NCI-H345 (cell line): ENCODE data around the gene FAM187B.
A peak's percentile ranks its signal among the peaks of the same experiment; 100 is the strongest.
"Not testable (repeated sequence)": the region's sequence is repeated elsewhere in the genome, so short reads cannot be mapped to it uniquely, and the experiment has no call there.

ENCODE experiments used
- DNase-seq: peaks from one replicate; lab custom pipeline; 2025; lab: John Stamatoyannopoulos, UW

FAM187B gene

DNA sequence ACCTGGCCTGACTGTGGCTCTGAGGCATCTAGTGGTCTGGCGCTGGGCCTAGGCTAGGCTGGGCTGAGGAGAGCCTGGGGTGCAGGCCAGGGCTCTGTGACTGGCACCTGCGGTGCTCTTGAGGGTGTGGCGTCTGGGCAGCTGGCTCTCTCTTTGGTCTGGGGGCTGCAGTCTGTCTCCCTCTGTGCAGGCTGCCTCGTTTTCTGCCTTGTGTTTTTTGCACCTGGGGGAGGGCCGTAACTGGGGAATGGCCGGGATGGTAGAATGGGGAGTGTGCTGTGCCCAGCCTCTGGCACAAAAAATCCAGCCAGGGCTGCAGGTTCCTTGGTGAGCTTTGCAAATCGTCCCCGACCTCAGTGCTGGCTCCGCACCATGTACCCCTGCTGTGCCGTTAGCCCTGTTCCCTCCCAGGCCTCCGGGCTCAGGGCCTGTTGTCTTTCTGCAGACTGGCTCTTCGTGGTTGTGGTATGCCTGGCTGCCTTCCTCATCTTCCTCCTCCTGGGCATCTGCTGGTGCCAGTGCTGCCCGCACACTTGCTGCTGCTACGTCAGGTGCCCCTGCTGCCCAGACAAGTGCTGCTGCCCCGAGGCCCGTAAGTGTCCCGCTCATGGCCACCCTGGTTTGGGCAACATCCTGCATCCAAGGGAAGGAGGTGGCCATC, 33.7 kb upstream of the FAM187B start:
- DNase-seq: no peak

DNA sequence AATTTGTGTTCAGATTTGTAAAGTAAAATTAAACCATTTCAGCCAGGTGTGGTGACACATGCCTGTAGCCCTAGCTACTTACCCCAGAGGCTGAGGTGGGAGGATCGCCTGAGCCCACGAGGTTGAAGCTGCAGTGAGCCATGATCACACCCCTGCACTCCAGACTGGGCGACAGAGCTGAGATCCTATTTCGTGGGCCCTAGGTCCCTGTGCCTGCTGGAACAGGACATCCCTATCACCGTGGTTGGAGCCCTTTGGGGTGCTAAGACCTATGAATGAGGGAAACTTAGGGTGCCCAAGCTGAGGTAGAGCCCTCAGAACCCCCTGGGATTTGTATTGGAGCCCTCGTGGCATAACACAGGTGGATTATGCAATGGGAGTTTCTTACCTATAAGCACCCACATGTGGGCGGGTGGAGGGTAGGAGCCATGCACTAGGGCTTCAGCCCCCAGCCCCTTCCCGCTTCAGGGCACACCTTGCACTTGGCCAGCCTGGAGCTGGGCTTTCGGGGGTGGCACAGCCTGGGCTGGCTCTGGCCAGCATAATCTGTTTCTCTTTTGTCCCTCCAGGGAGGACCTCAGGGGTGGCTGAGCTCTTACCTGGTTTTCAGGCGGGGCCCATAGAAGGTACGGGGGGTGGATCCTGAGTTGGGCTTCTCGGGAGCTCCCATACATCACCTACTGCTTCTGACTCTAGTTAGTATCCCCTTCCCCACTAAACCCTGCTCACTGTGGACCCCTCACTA, 33.0 kb upstream of the FAM187B start:
- no peak for DNase-seq

DNA sequence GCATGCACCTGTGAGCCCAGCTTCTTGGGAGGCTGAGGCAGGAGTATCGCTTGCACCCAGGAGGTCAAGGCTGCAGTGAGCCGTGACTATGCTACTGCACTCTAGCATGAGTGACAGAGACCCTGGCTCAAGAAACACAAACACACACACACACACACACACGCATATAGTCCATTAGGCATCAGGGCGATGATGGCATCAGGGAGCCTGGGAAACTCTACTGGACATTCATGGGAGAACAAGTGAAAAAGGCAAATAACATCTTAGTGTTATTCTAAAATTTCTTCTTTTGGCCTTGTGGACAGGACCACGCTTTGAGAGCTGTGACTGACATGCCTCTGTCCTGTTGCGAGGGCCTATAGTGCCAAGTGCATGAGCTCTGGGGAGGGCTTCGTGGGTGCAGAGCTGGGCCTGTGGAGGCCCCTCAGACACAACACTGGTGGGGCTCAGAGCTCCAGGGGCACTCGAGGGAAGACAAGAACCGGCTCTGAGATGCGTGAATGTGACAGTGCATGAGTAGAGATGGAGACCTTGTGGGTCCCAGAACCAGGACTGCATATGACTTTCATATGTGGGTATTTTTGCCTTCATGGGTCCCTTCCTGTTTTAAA, 32.3 kb upstream of the FAM187B start:
- DNase-seq: no peak

DNA sequence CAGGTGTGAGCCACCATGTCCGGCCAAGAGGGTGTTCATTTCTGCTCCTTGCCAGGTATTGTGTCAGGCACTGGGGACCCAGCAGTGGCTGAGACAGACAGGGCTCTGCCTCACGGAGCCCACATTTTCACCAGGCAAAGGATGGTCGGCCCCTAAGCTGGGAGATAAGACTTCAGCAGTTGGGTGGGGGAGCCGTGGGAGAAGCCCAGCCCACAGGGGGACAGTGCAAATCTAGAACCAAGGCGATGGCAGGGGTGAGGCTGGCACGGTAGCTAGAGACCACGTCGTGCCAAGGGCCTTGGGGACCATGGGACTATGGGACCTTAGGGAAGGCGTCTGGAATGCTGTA, 28.5 kb upstream of the FAM187B start:
- no peak for DNase-seq

DNA sequence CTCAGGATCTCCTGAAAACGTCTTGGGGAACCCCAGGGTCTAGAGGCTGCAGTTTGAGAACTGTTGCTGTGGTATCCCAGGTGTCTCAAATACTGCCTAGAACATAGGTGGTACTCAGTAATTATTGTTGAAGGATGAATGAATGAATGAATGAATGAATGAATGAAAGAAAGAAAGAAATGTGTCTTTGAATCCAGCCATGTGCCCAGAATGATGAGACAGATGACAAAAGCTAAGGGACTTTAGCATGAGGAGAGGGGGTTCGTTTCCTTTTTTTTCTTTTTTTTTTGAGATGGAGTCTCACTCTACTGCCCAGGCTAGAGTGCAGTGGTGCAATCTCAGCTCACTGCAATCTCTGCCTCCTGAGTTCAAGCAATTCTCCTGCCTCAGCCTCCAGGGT, 28.0 kb upstream of the FAM187B start:
- DNase-seq: no peak

DNA sequence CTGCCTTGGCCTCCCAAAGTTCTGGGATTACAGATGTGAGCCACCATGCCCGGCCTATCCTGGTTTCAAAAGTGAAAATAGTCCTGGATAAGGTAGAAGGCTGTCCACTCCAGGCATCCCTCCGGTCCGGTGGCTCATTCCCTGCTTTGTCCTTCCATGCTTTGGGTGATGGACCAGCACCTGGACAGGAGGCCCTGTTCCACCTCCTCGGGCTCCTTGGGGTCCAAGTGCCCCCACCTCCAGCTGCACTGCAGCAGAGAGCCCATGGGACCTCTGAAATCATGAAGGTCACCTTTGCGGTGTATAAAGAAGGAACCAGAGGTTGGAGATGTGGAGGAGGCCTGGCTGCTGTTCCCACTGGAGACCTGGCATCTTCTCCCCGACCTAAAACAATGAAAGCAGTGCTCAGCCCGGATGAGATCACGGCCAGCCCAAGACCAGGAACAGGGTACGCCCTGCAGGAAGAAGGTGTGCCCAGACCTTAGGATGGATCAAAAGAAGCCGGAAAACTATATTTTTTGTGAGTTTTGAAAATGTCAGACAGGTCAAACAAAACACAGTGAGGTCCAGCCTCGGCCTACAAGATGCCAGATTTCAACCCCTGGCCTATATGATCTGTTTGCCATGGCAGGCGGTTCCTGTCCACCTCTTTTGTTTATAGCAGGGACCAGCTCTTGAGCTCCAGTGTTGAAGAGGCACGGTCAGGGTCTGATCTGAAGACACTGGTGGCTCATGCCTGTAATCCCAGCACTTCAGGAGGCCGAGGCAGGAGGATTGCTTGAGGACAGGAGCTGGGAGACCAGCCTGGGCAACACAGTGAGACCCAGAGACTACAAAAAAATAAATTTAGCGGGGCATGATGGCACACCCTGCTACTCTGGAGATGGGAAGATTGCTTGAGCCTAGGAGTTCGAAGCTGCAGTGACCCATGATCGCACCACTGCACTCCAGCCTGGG, 26.1 kb upstream of the FAM187B start:
- no peak for DNase-seq

DNA sequence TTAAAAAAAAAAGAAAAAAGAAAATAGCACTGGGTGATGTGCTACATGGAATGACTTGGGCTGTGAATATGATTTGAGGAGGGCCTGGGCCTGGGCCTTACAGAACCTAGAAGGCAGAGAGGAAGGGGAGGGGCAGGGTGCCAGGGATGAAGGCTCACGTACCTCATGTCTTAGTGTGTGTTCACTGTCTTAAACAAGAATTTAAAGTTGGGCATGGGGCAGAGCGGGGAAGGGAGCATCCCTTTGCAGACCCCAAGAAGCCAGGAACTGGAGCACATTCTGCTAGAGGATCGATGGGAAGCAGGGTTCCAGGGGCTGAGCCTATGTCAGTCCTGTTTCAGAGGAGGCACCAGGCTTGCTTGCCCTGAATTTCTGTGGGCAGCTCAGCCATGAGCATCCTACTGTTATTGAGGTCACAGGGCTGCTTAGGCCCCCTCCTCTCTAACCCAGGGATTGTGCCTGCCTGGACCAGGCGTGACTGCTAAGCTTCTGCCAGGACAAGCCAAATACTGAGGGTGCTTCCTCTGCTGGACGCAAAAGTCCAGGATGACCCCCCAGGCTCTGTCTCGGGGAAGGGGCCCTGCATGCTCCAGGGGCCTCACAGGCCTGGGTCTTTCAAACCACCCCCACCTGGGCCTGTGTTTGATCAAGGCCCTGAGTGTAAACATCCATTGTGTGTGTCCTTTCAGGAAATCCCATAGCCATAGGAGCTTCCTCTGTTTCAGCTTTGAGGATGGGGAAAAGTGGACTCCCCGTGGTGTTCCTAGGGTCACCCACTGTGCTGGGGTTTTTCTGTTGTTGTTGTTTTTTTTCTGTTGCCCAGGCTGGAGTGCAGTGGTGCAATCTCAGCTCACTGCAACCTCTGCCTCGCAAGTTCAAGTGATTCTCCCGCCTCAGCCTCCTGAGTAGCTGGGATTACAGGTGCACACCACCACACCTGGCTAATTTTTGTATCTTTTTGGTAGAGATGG, 25.1 kb upstream of the FAM187B start:
- peak; percentile 62 for DNase-seq

DNA sequence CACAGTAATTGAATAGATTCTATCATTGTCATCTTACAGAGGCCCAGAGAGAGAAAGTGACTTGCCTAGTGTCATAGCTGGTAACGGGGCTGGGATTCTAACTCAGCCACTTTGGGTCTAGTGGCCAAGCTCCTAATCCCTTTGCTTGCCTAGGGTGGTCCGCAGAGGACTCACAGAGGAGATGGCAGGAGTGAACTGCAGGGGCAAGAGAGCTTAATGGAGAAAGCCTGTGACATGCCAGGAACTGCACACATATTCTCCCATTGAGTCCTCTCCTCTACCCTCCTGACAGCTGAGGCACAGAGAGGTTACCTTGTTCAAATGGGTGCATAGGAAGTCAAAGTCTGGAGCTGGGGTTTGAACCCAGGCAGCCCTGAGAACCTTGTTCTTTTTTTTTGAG, 22.9 kb upstream of the FAM187B start:
- no peak for DNase-seq

DNA sequence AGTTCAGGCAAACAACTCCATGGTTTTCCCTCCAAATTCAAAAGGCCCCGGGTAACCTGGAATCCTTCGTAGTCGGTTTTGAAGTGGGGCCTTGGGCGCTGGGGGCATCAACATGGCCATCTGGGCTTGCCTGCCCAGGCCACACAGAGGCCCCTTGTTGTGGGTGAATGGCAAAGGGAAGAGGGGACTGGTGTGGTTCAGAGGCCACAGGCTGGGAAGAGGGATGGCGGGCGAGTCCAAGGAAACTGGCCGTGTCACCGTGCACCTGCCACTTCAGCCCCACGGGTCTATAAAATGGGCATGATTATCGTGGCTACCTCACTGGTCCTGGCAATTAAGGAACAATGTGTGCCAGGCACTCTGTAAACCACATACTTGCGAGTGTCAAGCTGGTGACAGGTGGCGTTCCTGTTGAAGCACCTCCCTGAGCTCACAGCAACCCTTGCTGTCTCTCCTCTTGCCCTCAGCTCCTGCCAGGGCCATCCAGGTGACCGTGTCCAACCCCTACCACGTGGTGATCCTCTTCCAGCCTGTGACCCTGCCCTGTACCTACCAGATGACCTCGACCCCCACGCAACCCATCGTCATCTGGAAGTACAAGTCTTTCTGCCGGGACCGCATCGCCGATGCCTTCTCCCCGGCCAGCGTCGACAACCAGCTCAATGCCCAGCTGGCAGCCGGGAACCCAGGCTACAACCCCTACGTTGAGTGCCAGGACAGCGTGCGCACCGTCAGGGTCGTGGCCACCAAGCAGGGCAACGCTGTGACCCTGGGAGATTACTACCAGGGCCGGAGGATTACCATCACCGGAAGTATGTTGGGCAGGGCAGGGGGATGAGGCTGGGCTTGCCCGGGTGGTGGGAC, 21.5 kb upstream of the FAM187B start:
- no peak for DNase-seq

DNA sequence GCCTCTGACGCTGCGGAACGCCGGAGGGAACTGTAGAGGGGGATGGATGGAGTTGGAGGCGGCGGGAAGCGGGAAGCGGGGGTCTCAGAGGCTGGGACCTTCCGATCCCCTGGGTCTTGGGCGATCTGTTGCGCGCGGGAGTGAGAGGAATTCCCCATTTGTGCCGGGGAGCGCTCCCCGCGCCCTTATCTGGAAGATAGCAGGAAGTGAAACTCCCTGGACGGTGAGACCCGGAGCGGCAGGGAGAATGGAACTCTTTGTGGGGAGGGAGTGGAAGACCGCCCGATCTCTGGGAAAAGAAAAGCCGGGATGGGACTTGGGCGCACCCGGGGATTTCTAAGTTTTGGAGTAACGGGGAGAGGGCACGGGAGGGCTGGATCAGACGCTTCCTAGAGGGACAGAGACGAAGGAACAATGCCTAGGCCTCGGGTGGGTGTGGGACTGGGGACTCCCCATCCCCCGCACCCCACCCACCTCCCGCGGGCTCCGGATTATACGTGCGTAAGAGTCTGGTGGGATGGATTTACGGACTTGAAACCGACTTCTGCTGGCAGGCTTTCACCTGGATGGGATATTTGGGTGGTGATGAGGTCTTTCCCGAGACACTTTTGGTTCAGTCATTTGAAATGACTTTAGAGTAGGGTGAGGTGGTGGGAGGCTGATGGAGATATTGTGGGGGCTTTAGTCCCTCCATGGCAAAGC, 20.8 kb upstream of the FAM187B start:
- peak; percentile 55 for DNase-seq

DNA sequence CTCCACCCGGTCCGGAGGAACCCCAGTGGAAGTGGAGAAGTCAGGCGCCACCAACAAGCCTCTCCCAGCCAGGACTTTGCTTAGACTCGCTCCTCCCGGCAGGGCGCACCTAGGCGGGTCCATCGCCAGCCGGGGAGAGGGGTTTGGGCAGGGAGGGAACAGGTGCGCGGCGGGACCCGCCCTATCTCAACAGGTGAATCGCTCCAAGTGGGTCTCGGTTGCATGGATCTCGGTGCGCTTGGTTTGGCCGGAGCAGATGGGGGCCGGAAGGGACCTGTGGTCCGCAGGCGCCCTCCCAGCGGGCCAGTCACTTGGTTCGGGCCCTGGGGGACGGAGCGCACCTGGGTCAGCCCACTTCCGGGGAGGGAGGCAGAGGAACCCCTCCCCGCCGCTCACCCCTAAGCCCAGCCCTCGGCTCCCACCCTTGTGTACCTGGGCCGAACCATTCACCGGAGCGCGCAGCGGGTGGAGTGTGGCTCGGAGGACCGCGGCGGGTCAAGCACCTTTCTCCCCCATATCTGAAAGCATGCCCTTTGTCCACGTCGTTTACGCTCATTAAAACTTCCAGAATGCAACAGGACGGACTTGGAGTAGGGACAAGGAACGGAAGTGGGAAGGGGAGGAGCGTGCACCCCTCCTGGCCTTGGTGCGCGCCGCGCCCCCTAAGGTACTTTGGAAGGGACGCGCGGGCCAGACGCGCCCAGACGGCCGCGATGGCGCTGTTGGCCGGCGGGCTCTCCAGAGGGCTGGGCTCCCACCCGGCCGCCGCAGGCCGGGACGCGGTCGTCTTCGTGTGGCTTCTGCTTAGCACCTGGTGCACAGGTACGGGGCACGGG, 20.0 kb upstream of the FAM187B start, which contains the start of gene LSR:
LSR (plus strand) TSS at position 693 of the 836 bp plus-strand sequence; CDS start at position 714, 21 bp downstream.
- DNase-seq: peak; percentile 100

DNA sequence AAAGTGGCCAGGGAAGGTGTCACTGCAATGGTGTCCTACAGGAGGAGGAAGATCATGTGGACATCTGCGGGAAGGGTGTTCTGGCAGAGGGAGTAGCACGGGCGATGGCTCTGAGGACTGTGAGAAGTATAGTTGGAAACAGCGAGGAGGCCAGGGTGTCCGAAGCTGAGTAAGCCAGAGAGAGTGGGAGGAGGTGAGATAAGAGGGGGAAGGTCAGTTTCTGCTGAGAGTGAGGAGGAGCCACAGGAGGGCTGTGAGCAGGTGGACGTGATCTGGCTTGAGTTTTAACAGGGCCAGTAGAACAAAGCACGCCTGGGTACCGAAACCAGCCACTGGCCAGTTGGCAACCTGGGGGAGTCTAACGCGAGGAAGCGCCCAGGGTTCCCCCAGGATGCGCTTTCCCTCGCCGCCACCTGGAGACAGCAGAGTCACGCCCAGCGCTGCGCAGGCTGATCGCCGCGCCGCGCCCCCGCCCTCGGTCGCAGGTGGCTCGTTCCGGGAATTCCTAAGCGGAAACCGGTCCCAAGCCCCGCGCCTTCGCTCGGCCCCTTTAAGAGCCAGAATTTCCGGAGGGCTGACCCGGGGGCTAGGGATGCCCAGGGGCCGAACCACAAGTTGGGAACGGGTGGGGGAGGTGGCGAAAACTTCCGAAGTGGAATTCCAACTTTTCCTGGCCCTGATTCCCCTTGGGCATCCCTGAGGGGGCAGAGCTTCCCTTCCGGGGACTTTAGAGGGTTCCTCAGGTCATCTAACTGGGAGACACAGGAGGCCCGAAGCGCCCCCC, 19.2 kb upstream of the FAM187B start:
- peak; percentile 99 for DNase-seq

DNA sequence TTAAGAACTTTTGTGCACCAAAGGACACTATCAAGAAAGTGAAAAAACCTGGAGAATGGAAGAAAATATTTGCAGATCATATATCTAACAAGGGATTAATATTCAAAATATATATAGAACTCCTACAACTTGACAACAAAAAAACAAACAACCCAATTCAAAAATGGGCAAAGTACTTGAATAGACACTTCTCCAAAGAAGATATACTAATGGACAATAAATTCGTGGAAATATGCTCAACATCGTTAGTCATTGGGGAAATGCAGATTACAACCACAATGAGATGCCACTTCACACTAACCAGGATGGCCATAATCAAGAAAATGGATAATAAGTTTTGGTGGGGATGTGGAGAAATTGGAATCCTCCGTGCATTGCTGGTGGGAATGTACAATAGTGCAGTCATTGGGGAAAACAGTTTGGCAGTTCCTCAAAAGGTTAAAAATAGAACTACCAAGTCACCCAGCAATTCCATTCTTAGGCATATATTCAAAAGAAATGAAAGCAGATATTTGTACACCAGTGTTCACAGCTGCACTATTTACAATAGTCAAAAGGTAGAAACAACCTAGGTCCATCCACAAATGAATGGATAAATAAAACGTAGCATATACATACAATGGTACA, 18.0 kb upstream of the FAM187B start:
- DNase-seq: no peak

DNA sequence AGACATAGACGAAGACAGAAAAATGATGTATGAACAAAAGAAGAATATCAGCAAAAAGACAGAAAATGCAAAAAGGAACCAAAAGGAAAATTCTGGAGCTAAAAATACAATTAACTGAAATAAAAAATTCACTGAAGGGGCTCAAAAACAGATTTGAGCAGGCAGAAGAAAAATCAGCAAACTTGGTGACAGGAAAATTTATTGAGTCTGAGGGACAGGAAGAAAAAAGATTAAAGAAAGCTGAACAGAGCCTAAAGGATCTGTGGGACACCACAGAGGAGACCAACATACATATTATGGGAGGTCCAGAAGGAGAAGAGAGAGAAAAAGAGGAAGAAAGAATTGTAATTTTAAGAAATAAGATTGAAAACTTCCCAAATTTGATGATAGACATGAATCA, 12.9 kb upstream of the FAM187B start:
- DNase-seq: no peak

DNA sequence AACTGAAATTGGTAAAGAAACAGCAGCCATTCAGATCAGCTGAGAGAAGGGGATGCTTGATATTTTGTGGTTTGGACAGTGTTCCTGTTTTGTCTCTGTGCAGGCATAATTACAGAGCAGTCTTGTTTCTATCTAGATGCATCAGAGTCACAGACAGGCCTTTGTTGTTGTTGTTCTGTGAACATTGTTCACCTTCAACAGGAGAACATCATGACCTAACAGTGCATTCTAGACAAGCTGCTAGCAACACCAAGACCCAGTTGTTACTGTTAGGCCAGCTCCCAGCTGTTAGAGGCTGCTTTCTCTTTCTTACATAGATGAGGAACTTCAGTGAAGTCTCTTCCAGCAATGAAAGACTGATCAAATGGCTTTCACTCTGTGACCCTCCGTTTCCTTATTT, 11.8 kb upstream of the FAM187B start:
- DNase-seq: no peak

DNA sequence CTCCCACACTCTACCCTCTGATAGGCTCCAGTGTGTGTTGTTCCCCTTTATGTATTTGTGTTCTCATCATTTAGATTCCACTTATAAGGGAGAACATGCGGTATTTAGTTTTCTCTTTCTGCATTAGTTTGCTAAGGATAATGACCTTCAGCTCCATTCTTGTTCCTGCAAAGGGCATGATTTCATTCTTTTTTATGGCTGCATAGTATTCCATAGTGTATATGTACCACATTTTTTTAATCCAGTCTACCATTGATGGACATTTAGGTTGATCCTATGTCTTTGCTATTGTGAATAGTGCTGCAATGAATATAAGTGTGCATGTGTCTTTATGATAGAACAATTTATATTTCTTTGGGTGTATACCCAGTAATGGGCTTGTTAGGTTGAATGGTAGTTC, 11.1 kb upstream of the FAM187B start:
- DNase-seq: not testable (repeated sequence)
